HEK293T (cell line): ENCODE results near the gene TREM2.

Experiments
- ARNT ChIP-seq: fragments of 450-650 bp; IDR thresholded peaks from 2 replicates; pipeline ENCODE4 v1.6.1; 2017; ENCODE audit warnings: mild to moderate bottlenecking
- L3MBTL2 ChIP-seq: fragments of 450-650 bp; conservative IDR thresholded peaks from 2 replicates; pipeline ENCODE4 v1.6.1; 2016; ENCODE audit warnings: mild to moderate bottlenecking

GRCh38 chr6:41111017-41111416 lies 51.9 kb downstream of the TREM2 start:
- TF ChIP-seq ARNT (no peak), L3MBTL2 (no peak)
